Lower leg skin (tissue), 3 donors: ENCODE data around the gene KPNB1.

ENCODE experiments used
- POLR2A ChIP-seq, 2 donors: fragments of 450-650 bp; IDR thresholded peaks; one replicate each; pipeline ENCODE4 v1.6.1; 2016 to 2017; ENCODE audit warnings: antibody characterized with exemption in 2 of 2, mild to moderate bottlenecking in 1 of 2, moderate library complexity in 1 of 2
- TF ChIP-seq, protein P1 (sequence below), 3 donors: fragments of 450-650 bp; IDR thresholded peaks; one replicate each; pipeline ENCODE4 v1.5.1; 2016; ENCODE audit warnings: antibody characterized with exemption in 3 of 3, mild to moderate bottlenecking in 3 of 3, moderate library complexity in 2 of 3

DNA sequence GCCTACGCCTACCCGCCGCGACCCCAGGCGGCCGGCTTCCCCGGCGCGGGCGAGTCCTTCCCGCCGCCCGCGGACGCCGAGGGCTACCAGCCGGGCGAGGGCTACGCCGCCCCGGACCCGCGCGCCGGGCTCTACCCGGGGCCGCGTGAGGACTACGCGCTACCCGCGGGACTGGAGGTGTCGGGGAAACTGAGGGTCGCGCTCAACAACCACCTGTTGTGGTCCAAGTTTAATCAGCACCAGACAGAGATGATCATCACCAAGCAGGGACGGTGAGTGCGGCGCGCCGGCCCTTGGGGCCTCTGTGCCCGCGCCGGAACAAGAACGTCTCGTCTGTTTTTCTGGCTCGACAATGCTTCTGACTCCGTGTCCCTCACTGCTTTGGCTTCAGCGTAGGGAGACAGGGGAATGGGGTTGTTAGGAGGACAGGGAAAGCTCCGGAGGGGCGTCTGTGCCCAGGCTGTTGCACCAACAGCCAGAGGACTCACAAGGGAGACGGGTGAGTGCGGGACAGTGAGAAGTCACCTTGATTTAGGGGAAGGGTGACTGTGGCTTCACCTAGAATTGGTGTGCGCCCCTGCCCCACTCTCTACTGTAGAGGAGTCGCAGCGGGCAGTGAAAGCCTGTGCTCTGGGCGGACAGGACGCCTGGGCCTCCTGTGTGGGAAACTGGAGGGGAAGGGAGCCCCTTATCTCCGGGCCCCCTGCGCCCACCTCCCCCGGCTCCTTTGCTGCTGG, 84.1 kb downstream of the KPNB1 start:
- no peak for TF ChIP-seq POLR2A (IDR thresholded peaks at IDR 0.05)
- TF ChIP-seq, protein P1, sequence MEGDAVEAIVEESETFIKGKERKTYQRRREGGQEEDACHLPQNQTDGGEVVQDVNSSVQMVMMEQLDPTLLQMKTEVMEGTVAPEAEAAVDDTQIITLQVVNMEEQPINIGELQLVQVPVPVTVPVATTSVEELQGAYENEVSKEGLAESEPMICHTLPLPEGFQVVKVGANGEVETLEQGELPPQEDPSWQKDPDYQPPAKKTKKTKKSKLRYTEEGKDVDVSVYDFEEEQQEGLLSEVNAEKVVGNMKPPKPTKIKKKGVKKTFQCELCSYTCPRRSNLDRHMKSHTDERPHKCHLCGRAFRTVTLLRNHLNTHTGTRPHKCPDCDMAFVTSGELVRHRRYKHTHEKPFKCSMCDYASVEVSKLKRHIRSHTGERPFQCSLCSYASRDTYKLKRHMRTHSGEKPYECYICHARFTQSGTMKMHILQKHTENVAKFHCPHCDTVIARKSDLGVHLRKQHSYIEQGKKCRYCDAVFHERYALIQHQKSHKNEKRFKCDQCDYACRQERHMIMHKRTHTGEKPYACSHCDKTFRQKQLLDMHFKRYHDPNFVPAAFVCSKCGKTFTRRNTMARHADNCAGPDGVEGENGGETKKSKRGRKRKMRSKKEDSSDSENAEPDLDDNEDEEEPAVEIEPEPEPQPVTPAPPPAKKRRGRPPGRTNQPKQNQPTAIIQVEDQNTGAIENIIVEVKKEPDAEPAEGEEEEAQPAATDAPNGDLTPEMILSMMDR (IDR thresholded peaks at IDR 0.05) = no peak
